Thoracic aorta (tissue), 2 donors: Measurements from ENCODE around the gene KCNJ14. TPM values are rescaled to one million over a fixed set of nuclear protein-coding genes. Genes with fewer than 3 reads are reported as not detected.

Experiments
- ATAC-seq: fragments of 150-250 bp; one replicate; pipeline ENCODE4 v1.8.0; 2017; ENCODE audit warnings: low read depth; ENCODE audit not compliant: insufficient number of reproducible peaks, low FRiP score
- DNase-seq: peaks from one replicate; pipeline ENCODE4 v3.0.0-alpha.2; 2020; ENCODE audit warnings: low spot score
- H3K27ac ChIP-seq, 2 donors: fragments of 200-600 bp; sonication (generic); 1 replicate in 1 of 2; 2 replicates in 1 of 2; pipeline ENCODE4 v1.5.1; 2016; ENCODE audit warnings: mild to moderate bottlenecking in 2 of 2, moderate library complexity in 2 of 2
- H3K27me3 ChIP-seq: fragments of 200-600 bp; sonication (generic); replicated peaks from 2 replicates; pipeline ENCODE4 v1.6.0; 2016; ENCODE audit warnings: mild to moderate bottlenecking; ENCODE audit not compliant: insufficient read depth
- H3K36me3 ChIP-seq: fragments of 200-600 bp; sonication (generic); one replicate; pipeline ENCODE4 v1.5.1; 2016
- H3K4me1 ChIP-seq, 2 donors: fragments of 200-600 bp; sonication (generic); 1 replicate in 1 of 2; 2 replicates in 1 of 2; pipeline versions ENCODE4 v1.5.1 to v1.6.0; 2016; ENCODE audit warnings: low read depth in 2 of 2, mild to moderate bottlenecking in 1 of 2; ENCODE audit not compliant: control insufficient read depth in 1 of 2
- H3K4me3 ChIP-seq: fragments of 200-600 bp; sonication (generic); 2 replicates; pipeline ENCODE4 v1.5.1; 2016; ENCODE audit warnings: mild to moderate bottlenecking
- H3K9me3 ChIP-seq: fragments of 200-600 bp; sonication (generic); 2 replicates; pipeline ENCODE4 v1.5.1; 2016
- CTCF ChIP-seq: fragments of 200-600 bp; sonication (generic); IDR thresholded peaks from one replicate; pipeline ENCODE4 v1.5.1; 2019; ENCODE audit warnings: antibody characterized with exemption
- total RNA-seq, 2 donors: library from RNA; depleted of rRNA; stranded (reverse); fragments of >200 nt; gene quantifications; one replicate each; pipeline versions ENCODE4 v1.1.0 to v1.2.3, GENCODE V29; 2016

The KCNJ14 gene
- total RNA-seq, 2 donors from 2014 or later = 0.27 to 1.2 TPM

DNA sequence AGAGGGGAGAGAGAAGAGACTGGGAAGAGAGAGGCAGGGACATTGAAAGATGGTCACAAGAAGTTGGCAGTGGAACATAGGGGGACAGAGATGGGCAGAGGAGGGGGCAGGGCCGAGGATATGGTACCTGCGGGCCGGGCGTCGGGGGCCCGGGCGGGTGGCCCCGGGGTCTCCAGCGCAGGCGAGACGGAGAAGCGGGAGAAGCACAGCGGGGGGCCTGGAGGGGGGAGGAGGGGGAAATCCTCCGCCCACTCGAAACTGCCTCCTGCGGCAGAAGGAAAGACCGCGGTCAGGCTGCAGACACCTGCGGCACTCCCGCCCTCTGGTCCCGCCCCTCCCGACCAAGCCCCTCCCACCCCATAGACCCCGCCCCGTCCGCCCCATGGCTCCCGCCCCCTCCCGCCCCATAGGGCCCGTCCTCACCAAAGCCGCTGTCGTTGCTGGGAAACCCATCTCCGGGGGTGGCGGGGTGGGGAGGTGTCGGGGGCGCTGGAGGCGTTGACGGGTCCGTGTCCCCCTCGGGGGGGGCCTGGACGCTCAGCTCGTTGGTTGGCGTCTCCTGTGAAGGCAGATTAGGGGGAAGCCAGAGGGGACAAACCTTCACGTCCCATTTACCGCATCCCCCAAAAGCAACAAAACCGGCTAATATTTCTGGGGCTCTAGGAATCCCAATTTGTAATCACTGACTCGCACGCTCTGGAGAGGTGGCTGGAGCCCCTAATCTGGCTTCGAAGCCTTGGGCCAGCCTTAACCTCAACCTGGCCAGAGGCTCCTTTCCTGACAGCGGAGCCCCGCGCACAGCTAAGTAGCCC lies 35.8 kb downstream of the KCNJ14 start:
- Histone ChIP-seq H3K27ac (no peak overlapping the region), H3K36me3 (no peaks in the 10 kb centered on the region), H3K4me1 (peaks cover 0 to 29% of the 10 kb centered on the region in 2 donors), H3K27me3 (no peaks in the 10 kb centered on the region), H3K9me3 (no peaks in the 10 kb centered on the region), H3K4me3 (no peak overlapping the region)
- DNase-seq (no peak), ATAC-seq (no peak)
- TF ChIP-seq CTCF = no peak

GRCh38 chr19:48491793-48492123 lies 36.4 kb downstream of the KCNJ14 start:
- peaks cover 0 to 29% of the 10 kb centered on the region in 2 donors for H3K4me1 ChIP-seq
- H3K9me3 ChIP-seq = no peaks in the 10 kb centered on the region
- DNase-seq (no peak), ATAC-seq (no peak)
- H3K27ac ChIP-seq = no peak overlapping the region
- H3K36me3 ChIP-seq = no peaks in the 10 kb centered on the region
- no peak overlapping the region for H3K4me3 ChIP-seq
- TF ChIP-seq CTCF = no peak
- no peaks in the 10 kb centered on the region for H3K27me3 ChIP-seq

DNA sequence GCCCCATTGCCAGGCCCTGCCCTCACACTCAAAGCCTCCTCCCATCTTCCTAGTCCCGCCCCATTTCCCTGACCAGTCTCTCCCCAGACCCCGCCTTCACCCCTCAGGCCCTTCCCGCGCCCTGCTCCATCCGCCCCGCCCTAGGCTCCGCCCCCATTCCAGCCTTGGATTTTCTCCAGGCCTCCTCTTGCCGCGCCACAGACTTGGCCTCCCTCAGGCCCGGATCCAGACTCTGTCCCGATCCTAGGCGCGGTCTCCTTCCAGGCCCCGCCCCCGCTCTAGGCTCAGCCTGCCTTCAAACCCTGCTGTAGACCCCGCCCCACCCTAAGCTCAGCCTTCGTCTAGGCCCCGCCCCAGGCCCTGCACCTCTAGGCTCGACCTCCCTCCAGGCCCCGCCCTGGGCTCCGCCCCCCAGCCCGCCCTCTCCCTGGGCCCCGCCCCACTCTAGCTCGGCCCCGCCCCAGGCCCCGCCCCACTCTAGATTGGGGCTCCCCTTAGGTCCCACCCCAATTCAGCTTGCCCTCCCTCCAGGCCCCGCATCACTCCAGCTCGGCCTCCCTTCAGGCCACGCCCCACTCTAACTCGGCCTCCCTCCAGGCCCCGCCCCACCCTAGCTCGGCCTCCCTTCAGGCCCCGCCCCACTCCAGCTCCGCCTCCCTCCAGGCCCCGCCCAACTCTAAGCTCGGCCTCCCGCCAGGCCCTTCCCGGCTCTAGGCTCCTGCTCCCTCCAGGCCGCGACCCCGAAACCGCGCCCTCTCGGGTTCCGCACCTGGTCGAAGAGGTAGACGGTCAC lies 37.7 kb downstream of the KCNJ14 start:
- no peaks in the 10 kb centered on the region for H3K9me3 ChIP-seq
- no peaks in the 10 kb centered on the region for H3K36me3 ChIP-seq
- no peak overlapping the region for H3K27ac ChIP-seq
- peaks cover 0 to 20% of the 10 kb centered on the region in 2 donors for H3K4me1 ChIP-seq
- H3K27me3 ChIP-seq = no peaks in the 10 kb centered on the region
- peak; percentile 68 for ATAC-seq
- TF ChIP-seq CTCF = no peak
- DNase-seq = peak; percentile 87
- H3K4me3 ChIP-seq = peak overlapping the region; percentile 70

DNA sequence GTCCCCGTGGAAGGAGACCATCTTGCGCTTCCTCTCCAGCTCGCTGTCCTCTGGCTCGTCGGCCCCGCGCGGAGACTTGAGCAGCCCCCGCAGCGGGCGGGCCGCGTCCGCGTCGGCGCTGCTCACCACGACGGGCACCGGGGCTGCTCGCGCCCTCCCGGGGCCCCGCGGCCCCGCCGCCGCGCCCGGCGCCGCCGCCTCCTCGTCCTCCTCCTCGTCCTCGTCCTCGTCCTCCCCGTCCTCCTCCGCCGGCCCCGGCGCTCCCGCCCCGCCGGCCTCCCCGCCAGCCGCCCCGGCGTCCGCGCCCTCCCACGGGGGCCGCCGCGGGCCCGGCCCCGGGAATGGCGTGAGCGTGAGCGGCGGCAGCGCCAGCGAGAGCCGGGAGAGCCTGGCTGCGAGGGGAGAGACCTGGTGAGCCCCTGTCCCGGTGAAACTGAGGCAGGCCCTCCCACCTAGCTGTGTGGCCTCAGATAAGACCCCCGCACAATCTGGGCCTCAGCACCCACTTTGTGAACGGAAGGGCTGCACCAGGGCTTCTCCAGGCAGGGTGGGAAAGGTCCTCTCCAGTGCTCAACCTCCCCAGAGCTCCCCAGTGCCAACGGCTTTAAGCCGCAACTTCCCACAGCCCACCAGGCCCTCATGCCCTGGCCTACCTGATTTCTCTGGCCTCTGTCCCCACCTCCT lies 38.5 kb downstream of the KCNJ14 start:
- Histone ChIP-seq H3K27me3 (no peaks in the 10 kb centered on the region), H3K36me3 (no peaks in the 10 kb centered on the region), H3K4me3 (peak overlapping the region; percentile 70), H3K4me1 (peaks cover 0 to 13% of the 10 kb centered on the region in 2 donors), H3K27ac (no peak overlapping the region), H3K9me3 (no peaks in the 10 kb centered on the region)
- ATAC-seq (no peak), DNase-seq (no peak)
- no peak for TF ChIP-seq CTCF

GRCh38 chr19:48495396-48495795 lies 40.0 kb downstream of the KCNJ14 start:
- no peaks in the 10 kb centered on the region for H3K27me3 ChIP-seq
- no peaks in the 10 kb centered on the region for H3K36me3 ChIP-seq
- ATAC-seq (no peak), DNase-seq (no peak)
- TF ChIP-seq CTCF = no peak
- H3K4me1 ChIP-seq = peaks cover 0 to 13% of the 10 kb centered on the region in 2 donors
- no peak overlapping the region for H3K4me3 ChIP-seq
- no peak overlapping the region for H3K27ac ChIP-seq
- H3K9me3 ChIP-seq = no peaks in the 10 kb centered on the region
